Neural progenitor cell (in vitro differentiated cells): ENCODE results near the gene AKT1.

Source experiments
- EZH2phosphoT487 ChIP-seq: fragments of 200-600 bp; sonication (generic); IDR thresholded peaks from 2 replicates; pipeline ENCODE4 v1.6.1; 2017; ENCODE audit warnings: antibody characterized with exemption
- TF ChIP-seq, protein P1 (sequence below): fragments of 200-600 bp; sonication (generic); IDR thresholded peaks from 2 replicates; pipeline ENCODE4 v1.5.1; 2017; ENCODE audit warnings: antibody characterized with exemption, mild to moderate bottlenecking

DNA sequence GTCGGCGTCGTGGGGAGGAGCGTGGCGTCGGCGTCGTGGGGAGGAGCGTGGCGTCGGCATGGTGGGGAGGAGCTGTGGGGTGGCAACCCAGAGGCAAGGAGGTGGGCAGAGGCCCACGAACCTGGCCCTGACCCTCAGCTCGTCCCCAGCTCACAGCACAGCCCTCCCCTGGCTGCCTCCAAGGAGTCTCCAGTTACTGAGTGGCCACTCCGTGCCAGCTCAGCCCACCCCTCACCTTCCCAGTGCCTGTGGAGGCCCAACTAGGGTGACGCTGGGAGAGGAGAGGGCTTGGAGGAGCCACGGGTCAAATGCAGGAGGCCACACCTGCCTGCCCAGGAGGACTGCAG is 65.7 kb downstream of the AKT1 start:
- TF ChIP-seq, protein P1, sequence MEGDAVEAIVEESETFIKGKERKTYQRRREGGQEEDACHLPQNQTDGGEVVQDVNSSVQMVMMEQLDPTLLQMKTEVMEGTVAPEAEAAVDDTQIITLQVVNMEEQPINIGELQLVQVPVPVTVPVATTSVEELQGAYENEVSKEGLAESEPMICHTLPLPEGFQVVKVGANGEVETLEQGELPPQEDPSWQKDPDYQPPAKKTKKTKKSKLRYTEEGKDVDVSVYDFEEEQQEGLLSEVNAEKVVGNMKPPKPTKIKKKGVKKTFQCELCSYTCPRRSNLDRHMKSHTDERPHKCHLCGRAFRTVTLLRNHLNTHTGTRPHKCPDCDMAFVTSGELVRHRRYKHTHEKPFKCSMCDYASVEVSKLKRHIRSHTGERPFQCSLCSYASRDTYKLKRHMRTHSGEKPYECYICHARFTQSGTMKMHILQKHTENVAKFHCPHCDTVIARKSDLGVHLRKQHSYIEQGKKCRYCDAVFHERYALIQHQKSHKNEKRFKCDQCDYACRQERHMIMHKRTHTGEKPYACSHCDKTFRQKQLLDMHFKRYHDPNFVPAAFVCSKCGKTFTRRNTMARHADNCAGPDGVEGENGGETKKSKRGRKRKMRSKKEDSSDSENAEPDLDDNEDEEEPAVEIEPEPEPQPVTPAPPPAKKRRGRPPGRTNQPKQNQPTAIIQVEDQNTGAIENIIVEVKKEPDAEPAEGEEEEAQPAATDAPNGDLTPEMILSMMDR: no peak
- TF ChIP-seq EZH2phosphoT487: no peak
